GM12878 (cell line): Measurements from ENCODE around the gene FAM227B. TPM values are rescaled to one million over a fixed set of nuclear protein-coding genes. Genes with fewer than 3 reads are reported as not detected.

Experiments
- ATAC-seq: fragments of 200-7000 bp; cut with Tn5 transposase; 3 replicates; pipeline ENCODE4 v1.9.1; 2020; ENCODE audit warnings: mild to moderate bottlenecking, moderate library complexity
- BruUV-seq: library from RNA; stranded (reverse); fragments of 400-500 nt; replicated peaks from 2 replicates; lab custom pipeline; 2021; lab: Mats Ljungman, UMichigan
- CTCF ChIA-PET: fragments of 300-600 bp; sonication (Branson Sonifier 250); formaldehyde crosslinking; extraction: SDS; loops from one replicate; lab custom pipeline; 2021; ENCODE audit warnings: inconsistent platforms; lab: Yijun Ruan, JAX
- POLR2A ChIA-PET: fragments of 350-600 bp; formaldehyde crosslinking; extraction: SDS; loops from one replicate; lab custom pipeline; 2021; ENCODE audit warnings: inconsistent platforms; lab: Charles Lee
- RAD21 ChIA-PET: fragments of 300-600 bp; sonication (Branson Sonifier 250); formaldehyde crosslinking; loops from one replicate; lab custom pipeline; 2023; ENCODE audit warnings: antibody characterized with exemption; ENCODE audit not compliant: unreplicated experiment; lab: Charles Lee
- SMC1A ChIA-PET: fragments of 300-600 bp; sonication (Branson Sonifier 250); formaldehyde crosslinking; loops from one replicate; lab custom pipeline; 2023; ENCODE audit not compliant: unreplicated experiment, uncharacterized antibody; lab: Charles Lee
- DNase-seq: peaks from one replicate; pipeline ENCODE4 v3.0.0-alpha.2; 2011; ENCODE audit warnings: low read depth, low spot score
- FAIRE-seq: peaks from 3 replicates; lab custom pipeline; 2011; peaks lifted over from hg19 to GRCh38; lab: Jason Lieb, UNC
- H2AFZ ChIP-seq: 2 replicates; pipeline ENCODE4 v1.6.0; 2011; ENCODE audit warnings: low read depth, low read length, control low read depth; ENCODE audit not compliant: control insufficient read depth
- H3K27ac ChIP-seq: 2 replicates; pipeline ENCODE4 v1.5.1; 2011; ENCODE audit warnings: control low read depth; ENCODE audit not compliant: control insufficient read depth, insufficient read depth
- H3K27me3 ChIP-seq, 2 experiments: replicated peaks in 1 of 2; 2 replicates each; pipeline versions ENCODE4 v1.6.0 to v1.6.1; 2011; ENCODE audit warnings: low read length in 1 of 2; ENCODE audit not compliant: control insufficient read depth in 2 of 2, insufficient read depth in 2 of 2
- H3K36me3 ChIP-seq, 2 experiments: 2 replicates each; pipeline ENCODE4 v1.5.1; 2011; ENCODE audit warnings: low read length in 1 of 2; ENCODE audit not compliant: control insufficient read depth in 2 of 2, insufficient read depth in 2 of 2
- H3K4me1 ChIP-seq: 2 replicates; pipeline ENCODE4 v1.6.1; 2011; ENCODE audit warnings: mild to moderate bottlenecking, low read length, moderate library complexity, mixed read lengths; ENCODE audit not compliant: control insufficient read depth, insufficient read depth
- H3K4me2 ChIP-seq: 2 replicates; pipeline ENCODE4 v1.6.0; 2011; ENCODE audit warnings: control low read depth; ENCODE audit not compliant: control insufficient read depth, insufficient read depth
- H3K4me3 ChIP-seq: fragments of 200-600 bp; sonication (generic); 2 replicates; pipeline ENCODE4 v1.5.1; 2016
- H3K79me2 ChIP-seq: 2 replicates; pipeline ENCODE4 v1.6.0; 2011; ENCODE audit warnings: low read length; ENCODE audit not compliant: control insufficient read depth, insufficient read depth
- H3K9ac ChIP-seq: 2 replicates; pipeline ENCODE4 v1.8.0; 2011; ENCODE audit warnings: low read length, control low read depth, mixed read lengths; ENCODE audit not compliant: control insufficient read depth, insufficient read depth
- H3K9me3 ChIP-seq: replicated peaks from 3 replicates; pipeline ENCODE4 v1.5.1; 2011; ENCODE audit warnings: mild to moderate bottlenecking, low read length; ENCODE audit not compliant: control insufficient read depth, insufficient read depth
- H4K20me1 ChIP-seq: 2 replicates; pipeline ENCODE4 v1.6.0; 2011; ENCODE audit not compliant: control insufficient read depth, insufficient read depth
- WGBS: methylation state at CpG from one replicate; pipeline ENCODE4 v1.1.6; 2016; ENCODE audit warnings: low lambda C conversion rate; ENCODE audit not compliant: insufficient replicate concordance, insufficient coverage; ENCODE audit errors: missing lambda C conversion rate; 5-methylcytosine and 5-hydroxymethylcytosine counted together
- in situ Hi-C: fragments of 300-500 bp; cut with MboI; formaldehyde crosslinking; loops from 9 replicates; pipeline ENCODE4 v1.14.3; 2018; ENCODE audit warnings: mixed read lengths
- intact Hi-C: fragments of 100-400 bp; cut with micrococcal nuclease; formaldehyde crosslinking; loops from one replicate; pipeline ENCODE4 v1.14.2; 2022; ENCODE audit not compliant: unreplicated experiment
- polyA plus RNA-seq, 11 experiments: library from polyadenylated mRNA; depleted of rRNA in 4 of 11; unstranded in 6 of 11; stranded (reverse) in 5 of 11; fragments of >200 nt; fragmentation: Nextera tagmentation in 4 of 11; fragmentation: Illumina TruSeq in 1 of 11; extraction: Ambion mirVana in 4 of 11; extraction: Trizol in 1 of 11; gene quantifications; 1 replicate in 1 of 11; 2 replicates in 10 of 11; pipeline versions ENCODE4 v1.2.1 to v1.2.3, GENCODE V29; 2011 to 2016; ENCODE audit warnings: inconsistent platforms in 2 of 11, missing spikeins in 2 of 11, low read depth in 1 of 11
- total RNA-seq, 4 experiments: library from RNA; depleted of rRNA in 3 of 4; stranded (reverse); fragments of >200 nt in 3 of 4; fragmentation: Illumina TruSeq in 1 of 4; extraction: Trizol in 1 of 4; gene quantifications; 2 replicates each; pipeline versions ENCODE4 v1.2.1 to v1.2.3, GENCODE V29; 2013 to 2021
- TF ChIP-seq, protein P1 (sequence below): fragments of 450-650 bp; IDR thresholded peaks from 2 replicates; pipeline ENCODE4 v1.6.1; 2017; ENCODE audit warnings: mild to moderate bottlenecking, low read depth, inconsistent platforms; ENCODE audit not compliant: poor library complexity, severe bottlenecking
- TF ChIP-seq, protein P2 (sequence below): IDR thresholded peaks from 2 replicates; pipeline ENCODE4 v1.6.1; 2012; ENCODE audit warnings: low read length, inconsistent platforms

FAM227B gene
- total and polyA plus RNA-seq, 10 of the 15 experiments (the other 5 are each of a cell fraction or from before 2014, with no cell fraction given): 3.9 to 12.6 (median 6.9) TPM

DNA sequence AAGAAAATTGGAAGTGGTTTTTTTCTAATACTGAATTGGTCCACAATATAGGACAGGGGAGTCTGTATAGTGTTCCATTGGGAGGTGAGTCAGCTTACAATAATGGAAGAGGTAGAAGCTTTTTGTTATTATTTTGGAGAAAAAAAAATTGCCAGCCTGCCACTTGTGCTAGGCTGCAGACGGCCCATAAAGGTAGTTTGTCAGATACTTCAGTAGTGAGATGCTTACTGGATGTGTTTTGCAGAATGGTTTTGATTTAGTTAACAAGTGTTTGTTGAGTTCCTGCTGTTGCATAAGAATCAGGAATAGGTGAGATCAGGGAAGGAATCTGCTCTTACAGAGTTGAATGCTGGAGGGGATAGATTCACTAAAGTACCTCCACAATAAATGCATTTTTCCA is 1.3 kb upstream of the FAM227B start:
- DNase-seq: no peak
- peak overlapping the region; percentile 95 for H3K4me3 ChIP-seq
- CTCF ChIA-PET: no interaction called here
- H3K36me3 ChIP-seq: no peaks in the 10 kb centered on the region
- in situ Hi-C loops: loop anchor here (10.0 to 25.0 kb wide), 3 partner anchors 467 to 1285 kb away; partner anchors contain the start of genes COPS2, DUT and EID1
- TSS peak; percentile 74 for BruUV-seq
- H3K9me3 ChIP-seq: peaks cover 8% of the 10 kb centered on the region
- H3K27ac ChIP-seq: peak overlapping the region; percentile 88
- no peak for FAIRE-seq
- H3K9ac ChIP-seq: peak overlapping the region; percentile 97
- SMC1A ChIA-PET: interaction anchor here (1.1 kb wide), 1 partner anchor 10 kb away, joined by 3 read pairs; no protein-coding TSS in a partner anchor
- H3K79me2 ChIP-seq: peaks cover 24% of the 10 kb centered on the region
- intact Hi-C loops: loop anchor here (5.0 to 10.0 kb wide), 2 partner anchors 465 to 1287 kb away; partner anchors contain the start of genes COPS2 and DUT
- POLR2A ChIA-PET: no interaction called here
- no peaks in the 10 kb centered on the region for H3K27me3 ChIP-seq
- H4K20me1 ChIP-seq: no peaks in the 10 kb centered on the region
- ATAC-seq: no peak
- peak overlapping the region; percentile 89; the same call in 1 of the 2 replicates for H2AFZ ChIP-seq
- TF ChIP-seq, protein P1, sequence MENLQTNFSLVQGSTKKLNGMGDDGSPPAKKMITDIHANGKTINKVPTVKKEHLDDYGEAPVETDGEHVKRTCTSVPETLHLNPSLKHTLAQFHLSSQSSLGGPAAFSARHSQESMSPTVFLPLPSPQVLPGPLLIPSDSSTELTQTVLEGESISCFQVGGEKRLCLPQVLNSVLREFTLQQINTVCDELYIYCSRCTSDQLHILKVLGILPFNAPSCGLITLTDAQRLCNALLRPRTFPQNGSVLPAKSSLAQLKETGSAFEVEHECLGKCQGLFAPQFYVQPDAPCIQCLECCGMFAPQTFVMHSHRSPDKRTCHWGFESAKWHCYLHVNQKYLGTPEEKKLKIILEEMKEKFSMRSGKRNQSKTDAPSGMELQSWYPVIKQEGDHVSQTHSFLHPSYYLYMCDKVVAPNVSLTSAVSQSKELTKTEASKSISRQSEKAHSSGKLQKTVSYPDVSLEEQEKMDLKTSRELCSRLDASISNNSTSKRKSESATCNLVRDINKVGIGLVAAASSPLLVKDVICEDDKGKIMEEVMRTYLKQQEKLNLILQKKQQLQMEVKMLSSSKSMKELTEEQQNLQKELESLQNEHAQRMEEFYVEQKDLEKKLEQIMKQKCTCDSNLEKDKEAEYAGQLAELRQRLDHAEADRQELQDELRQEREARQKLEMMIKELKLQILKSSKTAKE: no peak
- TF ChIP-seq, protein P2, sequence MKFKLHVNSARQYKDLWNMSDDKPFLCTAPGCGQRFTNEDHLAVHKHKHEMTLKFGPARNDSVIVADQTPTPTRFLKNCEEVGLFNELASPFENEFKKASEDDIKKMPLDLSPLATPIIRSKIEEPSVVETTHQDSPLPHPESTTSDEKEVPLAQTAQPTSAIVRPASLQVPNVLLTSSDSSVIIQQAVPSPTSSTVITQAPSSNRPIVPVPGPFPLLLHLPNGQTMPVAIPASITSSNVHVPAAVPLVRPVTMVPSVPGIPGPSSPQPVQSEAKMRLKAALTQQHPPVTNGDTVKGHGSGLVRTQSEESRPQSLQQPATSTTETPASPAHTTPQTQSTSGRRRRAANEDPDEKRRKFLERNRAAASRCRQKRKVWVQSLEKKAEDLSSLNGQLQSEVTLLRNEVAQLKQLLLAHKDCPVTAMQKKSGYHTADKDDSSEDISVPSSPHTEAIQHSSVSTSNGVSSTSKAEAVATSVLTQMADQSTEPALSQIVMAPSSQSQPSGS: 0 out of 2 replicates have a peak, but pooled peaks have one; percentile 4
- no peaks in the 10 kb centered on the region for H3K4me1 ChIP-seq
- H3K4me2 ChIP-seq: peak overlapping the region; percentile 64
- WGBS: 9% methylated on average over 1 of the region's 1 CpG
- RAD21 ChIA-PET: no interaction called here
